Effector CD4-positive, alpha-beta T cell (primary cell): ENCODE results near the gene PGF.

Experiments used
- DNase-seq: peaks from one replicate; pipeline ENCODE4 v3.0.0-alpha.2; 2020

The PGF gene

GRCh38 chr14:74978416-74978947, 23.1 kb upstream of the PGF start:
- DNase-seq = no peak

GRCh38 chr14:74977901-74978385, 22.5 kb upstream of the PGF start:
- DNase-seq = no peak

GRCh38 chr14:74977164-74977900, 21.9 kb upstream of the PGF start:
- DNase-seq = no peak

- DNase-seq = no peak
These were observed 21.1 kb upstream of the PGF start for GRCh38 chr14:74976264-74977113.

- no peak for DNase-seq
These were observed 19.8 kb upstream of the PGF start for GRCh38 chr14:74975059-74975810.

GRCh38 chr14:74974364-74975058, 19.1 kb upstream of the PGF start:
- no peak for DNase-seq

GRCh38 chr14:74973905-74974363, 18.5 kb upstream of the PGF start:
- no peak for DNase-seq

GRCh38 chr14:74973003-74973653, 17.7 kb upstream of the PGF start:
- DNase-seq = no peak

GRCh38 chr14:74968811-74969210, 13.4 kb upstream of the PGF start:
- no peak for DNase-seq

GRCh38 chr14:74965486-74966153, 10.2 kb upstream of the PGF start:
- no peak for DNase-seq

- no peak for DNase-seq
These were observed 9.5 kb upstream of the PGF start for GRCh38 chr14:74964787-74965485.

- DNase-seq = no peak
These were observed 8.4 kb upstream of the PGF start for GRCh38 chr14:74963705-74964271.

- DNase-seq = no peak
These were observed 7.8 kb upstream of the PGF start for GRCh38 chr14:74963178-74963704.

- no peak for DNase-seq
These were observed 7.1 kb upstream of the PGF start for GRCh38 chr14:74962493-74962892.

- DNase-seq = no peak
These were observed 6.6 kb upstream of the PGF start for GRCh38 chr14:74962046-74962445.

GRCh38 chr14:74961238-74961911, 6.0 kb upstream of the PGF start:
- no peak for DNase-seq

- no peak for DNase-seq
These were observed 5.3 kb upstream of the PGF start for GRCh38 chr14:74960736-74961135.

- DNase-seq = no peak
These were observed 4.3 kb upstream of the PGF start for GRCh38 chr14:74959596-74960180.
